HepG2 (cell line): ENCODE measurements around the gene DENND2D. TPM values are rescaled to one million over a fixed set of nuclear protein-coding genes. Genes with fewer than 3 reads are reported as not detected.
A peak's percentile ranks its signal among the peaks of the same experiment; 100 is the strongest.

Experiments used
- ATF1 ChIP-seq: IDR thresholded peaks from 2 replicates; pipeline ENCODE4 v1.6.1; 2016; ENCODE audit warnings: mild to moderate bottlenecking, control low read depth
- BORCS8-MEF2B ChIP-seq: sonication (generic); formaldehyde crosslinking; IDR thresholded peaks from 2 replicates; pipeline ENCODE4 v1.8.0; 2022; ENCODE audit warnings: mild to moderate bottlenecking, missing genetic modification reagents
- CBFB ChIP-seq: sonication (generic); formaldehyde crosslinking; IDR thresholded peaks from 2 replicates; pipeline ENCODE4 v1.4.0; 2020; ENCODE audit warnings: missing genetic modification reagents
- FOXA3 ChIP-seq: IDR thresholded peaks from 2 replicates; pipeline ENCODE4 v1.6.1; 2016; ENCODE audit warnings: missing genetic modification reagents, missing compliant biosample characterization
- GPN1 ChIP-seq: sonication (generic); formaldehyde crosslinking; IDR thresholded peaks from 2 replicates; pipeline ENCODE4 v1.5.1; 2020; ENCODE audit warnings: missing genetic modification reagents, borderline replicate concordance
- HDAC1 ChIP-seq: sonication (generic); formaldehyde crosslinking; IDR thresholded peaks from 2 replicates; pipeline ENCODE4 v1.5.1; 2020; ENCODE audit warnings: mild to moderate bottlenecking, missing genetic modification reagents
- IKZF4 ChIP-seq: sonication (generic); formaldehyde crosslinking; IDR thresholded peaks from 2 replicates; pipeline ENCODE4 v1.5.1; 2020; ENCODE audit warnings: borderline replicate concordance, mild to moderate bottlenecking, low read depth, missing genetic modification reagents; ENCODE audit errors: not compliant biosample characterization
- MAFF ChIP-seq: IDR thresholded peaks from 2 replicates; pipeline ENCODE4 v1.6.1; 2011; ENCODE audit warnings: low read depth, low read length, improper control_type of control experiment
- MIER3 ChIP-seq: IDR thresholded peaks from 2 replicates; pipeline ENCODE4 v1.6.1; 2016; ENCODE audit warnings: missing compliant biosample characterization, borderline replicate concordance
- NFYB ChIP-seq: sonication (generic); formaldehyde crosslinking; IDR thresholded peaks from 2 replicates; pipeline ENCODE4 v1.4.0; 2020; ENCODE audit warnings: missing genetic modification reagents
- RBAK ChIP-seq: sonication (generic); formaldehyde crosslinking; IDR thresholded peaks from 2 replicates; pipeline ENCODE4 v1.5.1; 2020; ENCODE audit warnings: mild to moderate bottlenecking, missing genetic modification reagents
- REXO4 ChIP-seq: sonication (generic); formaldehyde crosslinking; IDR thresholded peaks from 2 replicates; pipeline ENCODE4 v1.8.0; 2022; ENCODE audit warnings: missing genetic modification reagents, mild to moderate bottlenecking, borderline replicate concordance
- SP5 ChIP-seq: IDR thresholded peaks from 2 replicates; pipeline ENCODE4 v1.6.1; 2016; ENCODE audit warnings: low read depth, borderline replicate concordance
- SRY ChIP-seq: sonication (generic); formaldehyde crosslinking; IDR thresholded peaks from 2 replicates; pipeline ENCODE4 v1.8.0; 2022; ENCODE audit warnings: mild to moderate bottlenecking, missing genetic modification reagents
- TCF7 ChIP-seq: sonication (generic); IDR thresholded peaks from 2 replicates; pipeline ENCODE4 v1.6.1; 2016; ENCODE audit warnings: antibody characterized with exemption, low read depth
- TEAD2 ChIP-seq: sonication (generic); formaldehyde crosslinking; IDR thresholded peaks from 2 replicates; pipeline ENCODE4 v1.9.0; 2021; ENCODE audit warnings: missing genetic modification reagents
- TGIF2 ChIP-seq: IDR thresholded peaks from 2 replicates; pipeline ENCODE4 v1.6.1; 2016; ENCODE audit warnings: control low read depth, missing compliant biosample characterization
- ZFX ChIP-seq: sonication (generic); formaldehyde crosslinking; IDR thresholded peaks from 2 replicates; pipeline ENCODE4 v1.4.0; 2020; ENCODE audit warnings: mild to moderate bottlenecking, low read depth, missing genetic modification reagents, moderate library complexity
- ZMYM2 ChIP-seq: sonication (generic); formaldehyde crosslinking; IDR thresholded peaks from 2 replicates; pipeline ENCODE4 v1.8.0; 2022; ENCODE audit warnings: mild to moderate bottlenecking, missing genetic modification reagents
- ZNF143 ChIP-seq: sonication (generic); formaldehyde crosslinking; IDR thresholded peaks from 2 replicates; pipeline ENCODE4 v1.4.0; 2020; ENCODE audit warnings: missing genetic modification reagents
- ZNF17 ChIP-seq: sonication (generic); formaldehyde crosslinking; IDR thresholded peaks from 2 replicates; pipeline ENCODE4 v1.5.0; 2020; ENCODE audit warnings: mild to moderate bottlenecking, missing genetic modification reagents
- ZNF431 ChIP-seq: sonication (generic); formaldehyde crosslinking; IDR thresholded peaks from 2 replicates; pipeline ENCODE4 v1.9.0; 2022; ENCODE audit warnings: missing genetic modification reagents, low read depth, mild to moderate bottlenecking, borderline replicate concordance
- ZNF496 ChIP-seq: sonication (generic); formaldehyde crosslinking; IDR thresholded peaks from 2 replicates; pipeline ENCODE4 v1.8.1; 2023; ENCODE audit warnings: mild to moderate bottlenecking, moderate library complexity, missing genetic modification reagents; ENCODE audit not compliant: insufficient replicate concordance
- ZNF616 ChIP-seq: sonication (generic); formaldehyde crosslinking; IDR thresholded peaks from 2 replicates; pipeline ENCODE4 v1.5.0; 2020; ENCODE audit warnings: low read depth, mild to moderate bottlenecking, missing genetic modification reagents
- polyA plus RNA-seq, 8 experiments: library from polyadenylated mRNA; depleted of rRNA in 3 of 8; stranded (reverse) in 7 of 8; unstranded in 1 of 8; fragments of >200 nt; fragmentation: Illumina TruSeq in 4 of 8; extraction: Trizol in 4 of 8; gene quantifications; 2 replicates each; pipeline versions ENCODE4 v1.2.1 to v1.2.3, GENCODE V29; 2011 to 2016; ENCODE audit warnings: low read depth in 4 of 8, missing spikeins in 1 of 8, mixed read lengths in 1 of 8; ENCODE audit not compliant: insufficient read depth in 1 of 8
- total RNA-seq, 5 experiments: library from RNA; depleted of rRNA; stranded (reverse); fragments of >200 nt; fragmentation: Illumina TruSeq; extraction: Trizol; gene quantifications; 2 replicates each; pipeline ENCODE4 v1.2.3, GENCODE V29; 2016; ENCODE audit warnings: low read depth in 1 of 5
- TF ChIP-seq, protein P1 (sequence below): sonication (generic); formaldehyde crosslinking; IDR thresholded peaks from 2 replicates; pipeline ENCODE4 v1.8.1; 2023; ENCODE audit warnings: missing genetic modification reagents, mild to moderate bottlenecking, borderline replicate concordance
- TF ChIP-seq, protein P2 (sequence below): sonication (generic); formaldehyde crosslinking; conservative IDR thresholded peaks from 2 replicates; pipeline ENCODE4 v1.5.0; 2020; ENCODE audit warnings: missing genetic modification reagents
- TF ChIP-seq, protein P3 (sequence below): sonication (generic); formaldehyde crosslinking; IDR thresholded peaks from 2 replicates; pipeline ENCODE4 v1.8.1; 2022; ENCODE audit warnings: low read depth, mild to moderate bottlenecking, missing genetic modification reagents
- TF ChIP-seq, protein P4 (sequence below): fragments of 450-650 bp; IDR thresholded peaks from 2 replicates; pipeline ENCODE4 v1.6.1; 2017

The DENND2D gene
- total and polyA plus RNA-seq, 2 of the 13 experiments (the other 11 are each of a cell fraction or from before 2014, with no cell fraction given), result 0.04 TPM; not detected in 1

DNA sequence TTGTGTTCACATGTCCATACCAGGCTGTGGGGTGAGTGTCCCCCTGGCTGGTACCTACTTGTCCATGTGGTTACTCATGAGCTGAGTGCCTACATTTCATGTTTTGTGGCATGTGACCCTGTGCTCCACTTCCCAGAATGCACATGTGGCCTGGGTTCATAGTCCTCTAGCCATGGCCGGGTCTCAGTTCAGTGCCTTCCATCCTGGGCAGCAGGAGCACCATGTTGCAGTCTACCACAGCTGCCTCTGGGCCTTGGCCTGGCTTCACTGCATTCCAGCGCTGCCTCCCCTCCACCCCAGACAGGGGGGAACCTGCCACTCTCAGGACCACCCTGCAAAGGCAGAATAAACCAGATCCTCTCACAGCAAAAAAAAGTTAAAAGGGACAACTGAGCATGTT is 54.9 kb downstream of the DENND2D start (continued):
- TF ChIP-seq ZNF616 (CRISPR knock-in tag), result no peak
- TF ChIP-seq REXO4, result no peak
- TF ChIP-seq NFYB, result no peak
- no peak for TF ChIP-seq SP5 (CRISPR knock-in tag)
- no peak for TF ChIP-seq ZNF496 (CRISPR knock-in tag)
- no peak for TF ChIP-seq SRY (CRISPR knock-in tag)
- TF ChIP-seq, protein P1, sequence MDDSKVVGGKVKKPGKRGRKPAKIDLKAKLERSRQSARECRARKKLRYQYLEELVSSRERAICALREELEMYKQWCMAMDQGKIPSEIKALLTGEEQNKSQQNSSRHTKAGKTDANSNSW (CRISPR knock-in tag), result no peak
- TF ChIP-seq, protein P2, sequence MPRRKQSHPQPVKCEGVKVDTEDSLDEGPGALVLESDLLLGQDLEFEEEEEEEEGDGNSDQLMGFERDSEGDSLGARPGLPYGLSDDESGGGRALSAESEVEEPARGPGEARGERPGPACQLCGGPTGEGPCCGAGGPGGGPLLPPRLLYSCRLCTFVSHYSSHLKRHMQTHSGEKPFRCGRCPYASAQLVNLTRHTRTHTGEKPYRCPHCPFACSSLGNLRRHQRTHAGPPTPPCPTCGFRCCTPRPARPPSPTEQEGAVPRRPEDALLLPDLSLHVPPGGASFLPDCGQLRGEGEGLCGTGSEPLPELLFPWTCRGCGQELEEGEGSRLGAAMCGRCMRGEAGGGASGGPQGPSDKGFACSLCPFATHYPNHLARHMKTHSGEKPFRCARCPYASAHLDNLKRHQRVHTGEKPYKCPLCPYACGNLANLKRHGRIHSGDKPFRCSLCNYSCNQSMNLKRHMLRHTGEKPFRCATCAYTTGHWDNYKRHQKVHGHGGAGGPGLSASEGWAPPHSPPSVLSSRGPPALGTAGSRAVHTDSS, result no peak
- TF ChIP-seq TGIF2, result 0 out of 2 replicates have a peak, but pooled peaks have one; percentile 21
- no peak for TF ChIP-seq MAFF
- no peak for TF ChIP-seq IKZF4 (CRISPR knock-in tag)
- TF ChIP-seq ATF1 (CRISPR knock-in tag), result no peak
- TF ChIP-seq TEAD2 (CRISPR knock-in tag), result no peak
- TF ChIP-seq FOXA3, result no peak
- TF ChIP-seq, protein P3, sequence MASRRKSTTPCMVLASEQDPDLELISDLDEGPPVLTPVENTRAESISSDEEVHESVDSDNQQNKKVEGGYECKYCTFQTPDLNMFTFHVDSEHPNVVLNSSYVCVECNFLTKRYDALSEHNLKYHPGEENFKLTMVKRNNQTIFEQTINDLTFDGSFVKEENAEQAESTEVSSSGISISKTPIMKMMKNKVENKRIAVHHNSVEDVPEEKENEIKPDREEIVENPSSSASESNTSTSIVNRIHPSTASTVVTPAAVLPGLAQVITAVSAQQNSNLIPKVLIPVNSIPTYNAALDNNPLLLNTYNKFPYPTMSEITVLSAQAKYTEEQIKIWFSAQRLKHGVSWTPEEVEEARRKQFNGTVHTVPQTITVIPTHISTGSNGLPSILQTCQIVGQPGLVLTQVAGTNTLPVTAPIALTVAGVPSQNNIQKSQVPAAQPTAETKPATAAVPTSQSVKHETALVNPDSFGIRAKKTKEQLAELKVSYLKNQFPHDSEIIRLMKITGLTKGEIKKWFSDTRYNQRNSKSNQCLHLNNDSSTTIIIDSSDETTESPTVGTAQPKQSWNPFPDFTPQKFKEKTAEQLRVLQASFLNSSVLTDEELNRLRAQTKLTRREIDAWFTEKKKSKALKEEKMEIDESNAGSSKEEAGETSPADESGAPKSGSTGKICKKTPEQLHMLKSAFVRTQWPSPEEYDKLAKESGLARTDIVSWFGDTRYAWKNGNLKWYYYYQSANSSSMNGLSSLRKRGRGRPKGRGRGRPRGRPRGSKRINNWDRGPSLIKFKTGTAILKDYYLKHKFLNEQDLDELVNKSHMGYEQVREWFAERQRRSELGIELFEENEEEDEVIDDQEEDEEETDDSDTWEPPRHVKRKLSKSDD (CRISPR knock-in tag), result no peak
- TF ChIP-seq RBAK, result no peak
- no peak for TF ChIP-seq ZNF17 (CRISPR knock-in tag)
- no peak for TF ChIP-seq TCF7
- no peak for TF ChIP-seq CBFB
- TF ChIP-seq ZFX (CRISPR knock-in tag), result no peak
- 0 out of 2 replicates have a peak, but pooled peaks have one; percentile 27 for TF ChIP-seq ZMYM2 (CRISPR knock-in tag)
- no peak for TF ChIP-seq MIER3
- no peak for TF ChIP-seq HDAC1 (CRISPR knock-in tag)
- TF ChIP-seq, protein P4, sequence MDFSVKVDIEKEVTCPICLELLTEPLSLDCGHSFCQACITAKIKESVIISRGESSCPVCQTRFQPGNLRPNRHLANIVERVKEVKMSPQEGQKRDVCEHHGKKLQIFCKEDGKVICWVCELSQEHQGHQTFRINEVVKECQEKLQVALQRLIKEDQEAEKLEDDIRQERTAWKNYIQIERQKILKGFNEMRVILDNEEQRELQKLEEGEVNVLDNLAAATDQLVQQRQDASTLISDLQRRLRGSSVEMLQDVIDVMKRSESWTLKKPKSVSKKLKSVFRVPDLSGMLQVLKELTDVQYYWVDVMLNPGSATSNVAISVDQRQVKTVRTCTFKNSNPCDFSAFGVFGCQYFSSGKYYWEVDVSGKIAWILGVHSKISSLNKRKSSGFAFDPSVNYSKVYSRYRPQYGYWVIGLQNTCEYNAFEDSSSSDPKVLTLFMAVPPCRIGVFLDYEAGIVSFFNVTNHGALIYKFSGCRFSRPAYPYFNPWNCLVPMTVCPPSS, result no peak
- no peak for TF ChIP-seq GPN1 (CRISPR knock-in tag)
- no peak for TF ChIP-seq ZNF431 (CRISPR knock-in tag)
- TF ChIP-seq BORCS8-MEF2B (CRISPR knock-in tag), result no peak
- TF ChIP-seq ZNF143 (CRISPR knock-in tag), result peak; percentile 75
